Fibroblast of pulmonary artery (primary cell): Measurements from ENCODE around the gene SASH3.

Source experiments
- DNase-seq: peaks from one replicate; pipeline ENCODE4 v3.0.0-alpha.2; 2010; ENCODE audit warnings: low read depth
- H3K4me3 ChIP-seq: replicated peaks from 2 replicates; pipeline ENCODE4 v1.5.1; 2011; ENCODE audit warnings: low read depth, mild to moderate bottlenecking, control low read depth, low read length, moderate library complexity
- CTCF ChIP-seq: IDR thresholded peaks from 2 replicates; pipeline ENCODE4 v1.5.1; 2011; ENCODE audit warnings: mild to moderate bottlenecking, control low read depth, low read length, inconsistent platforms; ENCODE audit errors: missing control alignments

SASH3 gene

GRCh38 chrX:129798456-129798855 lies 18.7 kb downstream of the SASH3 start:
- H3K4me3 ChIP-seq, result no peak overlapping the region
- no peak for DNase-seq
- no peak for TF ChIP-seq CTCF

GRCh38 chrX:129798888-129799287 lies 19.1 kb downstream of the SASH3 start:
- TF ChIP-seq CTCF, result no peak
- no peak overlapping the region for H3K4me3 ChIP-seq
- no peak for DNase-seq

- no peak for TF ChIP-seq CTCF
- DNase-seq, result no peak
- no peak overlapping the region for H3K4me3 ChIP-seq
Measured at GRCh38 chrX:129800186-129800585, 20.4 kb downstream of the SASH3 start.

- no peak for DNase-seq
- no peak for TF ChIP-seq CTCF
Measured at GRCh38 chrX:129802863-129803262, 23.1 kb downstream of the SASH3 start.

GRCh38 chrX:129804806-129805205 lies 25.1 kb downstream of the SASH3 start:
- no peak for DNase-seq
- H3K4me3 ChIP-seq, result no peak overlapping the region
- no peak for TF ChIP-seq CTCF

More at GRCh38 chrX:129802863-129803262, 23.1 kb downstream of the SASH3 start:
- no peak overlapping the region for H3K4me3 ChIP-seq

GRCh38 chrX:129808158-129808828 lies 28.5 kb downstream of the SASH3 start:
- DNase-seq, result peak; percentile 75
- no peak overlapping the region for H3K4me3 ChIP-seq
- no peak for TF ChIP-seq CTCF
